Cardiac fibroblast (primary cell): Measurements from ENCODE around the gene RASGRF1.
A peak's percentile ranks its signal among the peaks of the same experiment; 100 is the strongest.

Experiments
- DNase-seq, 2 donors: peaks; one replicate each; pipeline versions ENCODE4 v3.0.0 to v3.0.0-alpha.2; 2010; ENCODE audit warnings: low read depth in 2 of 2
- H3K4me3 ChIP-seq, 2 donors: replicated peaks in 1 of 2; 1 replicate in 1 of 2; 2 replicates in 1 of 2; pipeline ENCODE4 v1.5.1; 2011; ENCODE audit warnings: low read depth in 2 of 2, low read length in 2 of 2, mild to moderate bottlenecking in 2 of 2, moderate library complexity in 1 of 2
- CTCF ChIP-seq: IDR thresholded peaks from one replicate; pipeline ENCODE4 v1.5.1; 2011; ENCODE audit warnings: low read depth, mild to moderate bottlenecking, low read length, inconsistent platforms

Gene RASGRF1

GRCh38 chr15:78979456-78980320, 110.9 kb downstream of the RASGRF1 start:
- DNase-seq = peak; percentile 80 to 86
- H3K4me3 ChIP-seq = no peak overlapping the region
- TF ChIP-seq CTCF = peak; percentile 78

- no peak overlapping the region for H3K4me3 ChIP-seq
- no peak for DNase-seq
- TF ChIP-seq CTCF = no peak
Observed at GRCh38 chr15:78978601-78979179, 111.9 kb downstream of the RASGRF1 start.

- no peak overlapping the region for H3K4me3 ChIP-seq
- no peak for DNase-seq
- TF ChIP-seq CTCF = no peak
Observed at GRCh38 chr15:78977591-78978347, 112.8 kb downstream of the RASGRF1 start.

GRCh38 chr15:78977091-78977571, 113.4 kb downstream of the RASGRF1 start:
- no peak for TF ChIP-seq CTCF
- DNase-seq = no peak
- H3K4me3 ChIP-seq = no peak overlapping the region

- no peak for DNase-seq
- no peak overlapping the region for H3K4me3 ChIP-seq
Observed at GRCh38 chr15:78976691-78977090, 113.9 kb downstream of the RASGRF1 start.

More at GRCh38 chr15:78976691-78977090, 113.9 kb downstream of the RASGRF1 start:
- TF ChIP-seq CTCF = no peak
